ENCODE measurements around the gene EHD4.

GRCh38 chr15:41955100-41955499 lies 17.3 kb downstream of the EHD4 start:
- no peak for TF ChIP-seq CTCF (conservative IDR thresholded peaks at IDR 0.05)
- no peak for TF ChIP-seq ZFX (IDR thresholded peaks at IDR 0.05)
